Mesothelial cell of epicardium (in vitro differentiated cells): Measurements from ENCODE around the gene MYL5. TPM values are rescaled to one million over a fixed set of nuclear protein-coding genes. Genes with fewer than 3 reads are reported as not detected.
A peak's percentile ranks its signal among the peaks of the same experiment; 100 is the strongest.

ENCODE experiments used
- DNase-seq, 2 experiments: peaks; one replicate each; pipeline ENCODE4 v3.0.0; 2021; ENCODE audit warnings: low spot score in 2 of 2; ENCODE audit not compliant: unreplicated experiment in 2 of 2
- H3K27ac Mint-ChIP-seq: 2 replicates; pipeline ENCODE4 v1.8.0; 2021; ENCODE audit warnings: mixed read lengths
- H3K27me3 Mint-ChIP-seq: 2 replicates; pipeline ENCODE4 v1.8.0; 2021; ENCODE audit warnings: low read depth, mixed read lengths
- H3K36me3 Mint-ChIP-seq: 2 replicates; pipeline ENCODE4 v1.8.0; 2021; ENCODE audit warnings: mixed read lengths
- H3K4me1 Mint-ChIP-seq: 2 replicates; pipeline ENCODE4 v1.8.0; 2021; ENCODE audit warnings: mixed read lengths
- H3K4me3 Mint-ChIP-seq: 2 replicates; pipeline ENCODE4 v1.8.0; 2021; ENCODE audit warnings: mild to moderate bottlenecking, moderate library complexity, mixed read lengths
- H3K9me3 Mint-ChIP-seq: 2 replicates; pipeline ENCODE4 v1.8.0; 2021; ENCODE audit warnings: mixed read lengths
- CTCF ChIP-seq: fragments of 200-600 bp; sonication (generic); IDR thresholded peaks from one replicate; pipeline ENCODE4 v1.5.0; 2021; ENCODE audit warnings: antibody characterized with exemption; ENCODE audit not compliant: unreplicated experiment
- total RNA-seq: library from RNA; stranded (reverse); gene quantifications from 3 replicates; pipeline ENCODE4 v1.2.1, GENCODE V29; 2021

MYL5 gene
- total RNA-seq, 1 donor from 2014 or later: 32.1 TPM

- H3K27ac Mint-ChIP-seq: peak overlapping the region; percentile 39
- DNase-seq: no peak
- peaks cover 2% of the 10 kb centered on the region for H3K27me3 Mint-ChIP-seq
- H3K36me3 Mint-ChIP-seq: no peaks in the 10 kb centered on the region
- no peaks in the 10 kb centered on the region for H3K9me3 Mint-ChIP-seq
- H3K4me1 Mint-ChIP-seq: peaks cover 9% of the 10 kb centered on the region
- no peak for TF ChIP-seq CTCF
- no peak overlapping the region for H3K4me3 Mint-ChIP-seq
These were observed 22.3 kb upstream of the MYL5 start for GRCh38 chr4:651884-652642.

GRCh38 chr4:653080-653821 lies 21.1 kb upstream of the MYL5 start:
- no peak for DNase-seq
- no peaks in the 10 kb centered on the region for H3K9me3 Mint-ChIP-seq
- H3K27me3 Mint-ChIP-seq: peaks cover 2% of the 10 kb centered on the region
- H3K27ac Mint-ChIP-seq: no peak overlapping the region
- no peak overlapping the region for H3K4me3 Mint-ChIP-seq
- TF ChIP-seq CTCF: no peak
- peaks cover 8% of the 10 kb centered on the region for H3K4me1 Mint-ChIP-seq
- no peaks in the 10 kb centered on the region for H3K36me3 Mint-ChIP-seq

GRCh38 chr4:653831-654502 lies 20.4 kb upstream of the MYL5 start:
- TF ChIP-seq CTCF: no peak
- H3K27ac Mint-ChIP-seq: no peak overlapping the region
- no peak overlapping the region for H3K4me3 Mint-ChIP-seq
- H3K27me3 Mint-ChIP-seq: peaks cover 2% of the 10 kb centered on the region
- H3K9me3 Mint-ChIP-seq: no peaks in the 10 kb centered on the region
- peaks cover 4% of the 10 kb centered on the region for H3K4me1 Mint-ChIP-seq
- H3K36me3 Mint-ChIP-seq: no peaks in the 10 kb centered on the region
- no peak for DNase-seq

- Mint-ChIP-seq H3K27ac (no peak overlapping the region), H3K4me1 (peaks cover 4% of the 10 kb centered on the region), H3K27me3 (peaks cover 2% of the 10 kb centered on the region), H3K4me3 (no peak overlapping the region), H3K9me3 (no peaks in the 10 kb centered on the region), H3K36me3 (no peaks in the 10 kb centered on the region)
- no peak for TF ChIP-seq CTCF
- DNase-seq: no peak
These were observed 19.9 kb upstream of the MYL5 start for GRCh38 chr4:654503-654845.

- H3K9me3 Mint-ChIP-seq: no peaks in the 10 kb centered on the region
- DNase-seq: no peak
- H3K27ac Mint-ChIP-seq: no peak overlapping the region
- H3K4me3 Mint-ChIP-seq: no peak overlapping the region
- TF ChIP-seq CTCF: no peak
- H3K36me3 Mint-ChIP-seq: peaks cover 1% of the 10 kb centered on the region
- H3K4me1 Mint-ChIP-seq: peaks cover 4% of the 10 kb centered on the region
- peaks cover 2% of the 10 kb centered on the region for H3K27me3 Mint-ChIP-seq
These were observed 19.4 kb upstream of the MYL5 start for GRCh38 chr4:654871-655463.
